ENCODE results near the gene FBXW11. TPM values are rescaled to one million over a fixed set of nuclear protein-coding genes. Genes with fewer than 3 reads are reported as not detected.

The FBXW11 gene
- total RNA-seq, 1 experiment from 2014 or later: 85.3 TPM

DNA sequence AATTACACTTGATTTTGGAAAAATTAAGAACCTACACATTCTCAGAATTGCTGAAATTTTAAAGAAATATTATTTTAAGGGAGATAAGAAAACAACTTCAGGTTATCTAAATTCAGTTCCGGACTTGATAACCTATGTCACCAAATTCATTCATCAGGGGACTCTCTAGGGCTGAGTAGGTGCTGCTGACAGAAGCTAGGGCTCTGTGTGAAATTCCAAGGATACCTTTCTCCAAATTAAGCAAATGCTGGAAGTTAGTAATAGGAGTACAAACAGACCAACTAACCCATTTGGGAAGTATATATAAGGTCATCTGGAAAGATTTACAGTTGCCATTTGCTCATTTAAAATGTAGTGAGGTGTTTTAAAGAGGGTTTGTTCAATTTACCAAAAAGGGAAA lies 136.5 kb downstream of the FBXW11 start:
- Histone ChIP-seq H3K23ac (ENCODE audit: insufficient read length, low read depth, low read length) (no peak overlapping the region), H3T11ph (ENCODE audit: low read length) (no peak overlapping the region), H2BK120ac (ENCODE audit: low read depth, low read length, poor library complexity, severe bottlenecking) (no peak overlapping the region), H2BK5ac (ENCODE audit: insufficient read length, low read length) (no peak overlapping the region), H3K79me2 (ENCODE audit: insufficient read depth, low read length) (no peaks in the 10 kb centered on the region), H2AK5ac (ENCODE audit: insufficient read length, low read length) (no peak overlapping the region), H3K27ac (ENCODE audit: insufficient read length, low read depth, low read length) (no peak overlapping the region), H2AFZ (ENCODE audit: low read length) (no peak overlapping the region), H3K4ac (ENCODE audit: low read depth, low read length) (no peak overlapping the region), H3K14ac (ENCODE audit: insufficient read depth, low read length) (no peak overlapping the region), H3K9ac (ENCODE audit: extremely low read depth, insufficient read length, low read length) (no peak overlapping the region), H4K91ac (ENCODE audit: insufficient read length, low read depth, low read length) (no peak overlapping the region), H2BK15ac (ENCODE audit: low read depth, low read length) (no peak overlapping the region), H4K20me1 (ENCODE audit: control insufficient read depth, insufficient read depth, insufficient read length) (no peaks in the 10 kb centered on the region), H3K23me2 (ENCODE audit: insufficient read length, low read depth, low read length, poor library complexity, severe bottlenecking) (no peaks in the 10 kb centered on the region), H3K79me1 (ENCODE audit: insufficient read depth, low read depth, low read length, poor library complexity, severe bottlenecking) (no peaks in the 10 kb centered on the region), H3K56ac (ENCODE audit: insufficient read length, low read depth, low read length) (no peak overlapping the region), H3K27me3 (ENCODE audit: insufficient read depth, low read length) (no peaks in the 10 kb centered on the region), H2BK20ac (ENCODE audit: low read depth, low read length, poor library complexity, severe bottlenecking) (no peak overlapping the region), H3K4me1 (ENCODE audit: insufficient read depth, low read length) (no peaks in the 10 kb centered on the region), H3K9me3 (ENCODE audit: control insufficient read depth, low read depth, low read length) (no peaks in the 10 kb centered on the region), H3K18ac (ENCODE audit: insufficient read length, low read depth, low read length) (no peak overlapping the region), H3K4me2 (ENCODE audit: insufficient read depth, insufficient read length, low read length) (no peak overlapping the region), H4K5ac (ENCODE audit: insufficient read length, low read depth, low read length) (no peak overlapping the region), H2BK12ac (ENCODE audit: insufficient read length, low read depth, low read length) (no peak overlapping the region), H4K8ac (replicated peaks; ENCODE audit: insufficient read length, low read depth, low read length) (no peak overlapping the region)
- Mint-ChIP-seq H3K9me3 (no peaks in the 10 kb centered on the region), H3K27me3 (ENCODE audit: low read depth) (no peaks in the 10 kb centered on the region), H3K4me1 (no peaks in the 10 kb centered on the region), H3K27ac (no peak overlapping the region), H3K36me3 (ENCODE audit: insufficient read depth in 1 of 3, low read depth in 3 of 3) (peaks cover 9 to 79% (median 50%) of the 10 kb centered on the region in 3 experiments; a peak in 6 of 7 replicates), H3K4me3 (no peak overlapping the region)
- no CpG with 5 or more reads among the region's 1 CpG for WGBS (ENCODE audit: extremely low coverage, insufficient read length, low lambda C conversion rate)
- no peak for DNase-seq
- no peak for TF ChIP-seq CTCF (conservative IDR thresholded peaks at IDR 0.05)
